H9 (cell line): ENCODE data around the gene CUL2. TPM values are rescaled to one million over a fixed set of nuclear protein-coding genes. Genes with fewer than 3 reads are reported as not detected.

Experiments
- DNase-seq: peaks from one replicate; pipeline ENCODE4 v3.0.0-alpha.2; 2017
- H2AFZ ChIP-seq: one replicate; pipeline ENCODE4 v1.6.1; 2013; ENCODE audit warnings: mild to moderate bottlenecking, low read length, control low read depth, moderate library complexity
- H2AK5ac ChIP-seq: 2 replicates; pipeline ENCODE4 v1.6.1; 2013; ENCODE audit warnings: low read length, control low read depth, mixed read lengths; ENCODE audit not compliant: insufficient read length
- H2BK120ac ChIP-seq: one replicate; pipeline ENCODE4 v1.6.1; 2013; ENCODE audit warnings: low read depth, mild to moderate bottlenecking, low read length, control low read depth, inconsistent platforms; ENCODE audit not compliant: poor library complexity, severe bottlenecking
- H2BK12ac ChIP-seq: 2 replicates; pipeline ENCODE4 v1.6.1; 2013; ENCODE audit warnings: low read length, control low read depth, mixed read lengths, low read depth; ENCODE audit not compliant: insufficient read length
- H2BK15ac ChIP-seq: 2 replicates; pipeline ENCODE4 v1.6.1; 2013; ENCODE audit warnings: low read depth, low read length, control low read depth
- H2BK20ac ChIP-seq: one replicate; pipeline ENCODE4 v1.6.1; 2013; ENCODE audit warnings: low read depth, mild to moderate bottlenecking, low read length, control low read depth, inconsistent platforms; ENCODE audit not compliant: poor library complexity, severe bottlenecking
- H2BK5ac ChIP-seq: 2 replicates; pipeline ENCODE4 v1.6.1; 2013; ENCODE audit warnings: low read length, control low read depth, mixed read lengths; ENCODE audit not compliant: insufficient read length
- H3K14ac ChIP-seq: 2 replicates; pipeline ENCODE4 v1.6.1; 2013; ENCODE audit warnings: low read length, control low read depth; ENCODE audit not compliant: insufficient read depth
- H3K18ac ChIP-seq: 2 replicates; pipeline ENCODE4 v1.6.1; 2013; ENCODE audit warnings: low read depth, mild to moderate bottlenecking, mixed read lengths, low read length, control low read depth; ENCODE audit not compliant: insufficient read length
- H3K23ac ChIP-seq: 2 replicates; pipeline ENCODE4 v1.6.1; 2013; ENCODE audit warnings: low read length, control low read depth, mixed read lengths, low read depth; ENCODE audit not compliant: insufficient read length
- H3K23me2 ChIP-seq: 2 replicates; pipeline ENCODE4 v1.6.1; 2013; ENCODE audit warnings: low read depth, mild to moderate bottlenecking, mixed read lengths, low read length, control low read depth; ENCODE audit not compliant: insufficient read length, poor library complexity, severe bottlenecking
- H3K27ac ChIP-seq: 2 replicates; pipeline ENCODE4 v1.5.1; 2013; ENCODE audit warnings: low read length, control low read depth, mixed read lengths, low read depth; ENCODE audit not compliant: insufficient read length
- H3K27me3 ChIP-seq: 2 replicates; pipeline ENCODE4 v1.6.1; 2013; ENCODE audit warnings: low read length, control low read depth, inconsistent platforms; ENCODE audit not compliant: insufficient read depth
- H3K4ac ChIP-seq: 2 replicates; pipeline ENCODE4 v1.6.1; 2013; ENCODE audit warnings: low read depth, mild to moderate bottlenecking, control low read depth, inconsistent platforms, low read length, moderate library complexity
- H3K4me1 ChIP-seq: 2 replicates; pipeline ENCODE4 v1.6.1; 2013; ENCODE audit warnings: low read length, control low read depth, inconsistent platforms; ENCODE audit not compliant: insufficient read depth
- H3K4me2 ChIP-seq: 2 replicates; pipeline ENCODE4 v1.6.1; 2013; ENCODE audit warnings: low read length, control low read depth, mixed read lengths; ENCODE audit not compliant: insufficient read length, insufficient read depth
- H3K56ac ChIP-seq: 2 replicates; pipeline ENCODE4 v1.6.1; 2013; ENCODE audit warnings: low read depth, mild to moderate bottlenecking, mixed read lengths, low read length, control low read depth; ENCODE audit not compliant: insufficient read length
- H3K79me1 ChIP-seq: 2 replicates; pipeline ENCODE4 v1.6.1; 2013; ENCODE audit warnings: low read depth, mild to moderate bottlenecking, moderate library complexity, low read length, control low read depth, inconsistent platforms; ENCODE audit not compliant: insufficient read depth, poor library complexity, severe bottlenecking
- H3K79me2 ChIP-seq: 2 replicates; pipeline ENCODE4 v1.6.1; 2013; ENCODE audit warnings: low read length, control low read depth, inconsistent platforms; ENCODE audit not compliant: insufficient read depth
- H3K9ac ChIP-seq: 2 replicates; pipeline ENCODE4 v1.6.1; 2013; ENCODE audit warnings: low read length, control low read depth, mixed read lengths; ENCODE audit not compliant: insufficient read length; ENCODE audit errors: extremely low read depth
- H3K9me3 ChIP-seq: one replicate; pipeline ENCODE4 v1.6.1; 2013; ENCODE audit warnings: low read depth, low read length, inconsistent platforms; ENCODE audit not compliant: control insufficient read depth
- H3T11ph ChIP-seq: one replicate; pipeline ENCODE4 v1.6.1; 2013; ENCODE audit warnings: mild to moderate bottlenecking, low read length, control low read depth, inconsistent platforms
- H4K20me1 ChIP-seq: one replicate; pipeline ENCODE4 v1.6.1; 2013; ENCODE audit not compliant: control insufficient read depth, insufficient read length, insufficient read depth
- H4K5ac ChIP-seq: 2 replicates; pipeline ENCODE4 v1.6.1; 2013; ENCODE audit warnings: low read depth, mild to moderate bottlenecking, mixed read lengths, low read length, control low read depth; ENCODE audit not compliant: insufficient read length
- H4K8ac ChIP-seq: replicated peaks from 2 replicates; pipeline ENCODE4 v1.6.1; 2013; ENCODE audit warnings: low read length, control low read depth, mixed read lengths, low read depth; ENCODE audit not compliant: insufficient read length
- H4K91ac ChIP-seq: 2 replicates; pipeline ENCODE4 v1.6.1; 2013; ENCODE audit warnings: low read depth, mild to moderate bottlenecking, moderate library complexity, mixed read lengths, low read length, control low read depth; ENCODE audit not compliant: insufficient read length
- H3K27ac Mint-ChIP-seq, 3 experiments: 2 replicates in 2 of 3; 3 replicates in 1 of 3; pipeline ENCODE4 v1.8.0; 2020 to 2021; ENCODE audit warnings: mixed read lengths in 3 of 3, mild to moderate bottlenecking in 1 of 3, moderate library complexity in 1 of 3
- H3K27me3 Mint-ChIP-seq: 2 replicates; pipeline ENCODE4 v1.8.0; 2021; ENCODE audit warnings: low read depth, mild to moderate bottlenecking, moderate library complexity, mixed read lengths
- H3K36me3 Mint-ChIP-seq, 3 experiments: 2 replicates in 2 of 3; 3 replicates in 1 of 3; pipeline ENCODE4 v1.8.0; 2020 to 2021; ENCODE audit warnings: low read depth in 3 of 3, mixed read lengths in 3 of 3; ENCODE audit not compliant: insufficient read depth in 1 of 3
- H3K4me1 Mint-ChIP-seq, 2 experiments: 2 replicates each; pipeline ENCODE4 v1.8.0; 2020; ENCODE audit warnings: mixed read lengths in 2 of 2
- H3K4me3 Mint-ChIP-seq, 2 experiments: 2 replicates in 1 of 2; 3 replicates in 1 of 2; pipeline ENCODE4 v1.8.0; 2020 to 2021; ENCODE audit warnings: mild to moderate bottlenecking in 2 of 2, mixed read lengths in 2 of 2, moderate library complexity in 1 of 2
- H3K9me3 Mint-ChIP-seq, 2 experiments: 2 replicates in 1 of 2; 3 replicates in 1 of 2; pipeline ENCODE4 v1.8.0; 2020; ENCODE audit warnings: mild to moderate bottlenecking in 2 of 2, mixed read lengths in 2 of 2, moderate library complexity in 1 of 2
- CTCF ChIP-seq: fragments of 200-600 bp; sonication (generic); conservative IDR thresholded peaks from 3 replicates; pipeline ENCODE4 v1.8.0; 2021; ENCODE audit warnings: antibody characterized with exemption, mild to moderate bottlenecking
- WGBS: extraction: QIAGEN DNeasy Blood & Tissue Kit; methylation state at CpG from one replicate; pipeline ENCODE4 v1.1.7; 2013; ENCODE audit warnings: missing lambda C conversion rate, low lambda C conversion rate, mixed read lengths; ENCODE audit not compliant: insufficient read length; ENCODE audit errors: extremely low coverage; 5-methylcytosine and 5-hydroxymethylcytosine counted together
- total RNA-seq: library from RNA; stranded (reverse); gene quantifications from 2 replicates; pipeline ENCODE4 v1.2.1, GENCODE V29; 2021

Gene CUL2
- total RNA-seq, 1 experiment from 2014 or later, result 43.3 TPM

GRCh38 chr10:34981844-34982243, 108.3 kb downstream of the CUL2 start:
- Histone ChIP-seq H3K79me1 (no peaks in the 10 kb centered on the region), H2BK15ac (no peak overlapping the region), H2BK12ac (no peak overlapping the region), H3K9ac (no peak overlapping the region), H3K18ac (no peak overlapping the region), H4K91ac (no peak overlapping the region), H3K27ac (no peak overlapping the region), H3K79me2 (no peaks in the 10 kb centered on the region), H3T11ph (no peak overlapping the region), H2BK5ac (no peak overlapping the region), H2BK20ac (no peak overlapping the region), H4K20me1 (no peaks in the 10 kb centered on the region), H2AFZ (no peak overlapping the region), H3K9me3 (no peaks in the 10 kb centered on the region), H3K14ac (no peak overlapping the region), H3K4ac (no peak overlapping the region), H3K56ac (no peak overlapping the region), H4K5ac (no peak overlapping the region), H2BK120ac (no peak overlapping the region), H3K4me2 (no peak overlapping the region), H3K23me2 (no peaks in the 10 kb centered on the region), H2AK5ac (no peak overlapping the region), H3K27me3 (no peaks in the 10 kb centered on the region), H3K23ac (no peak overlapping the region), H3K4me1 (no peaks in the 10 kb centered on the region), H4K8ac (no peak overlapping the region)
- Mint-ChIP-seq H3K27me3 (no peaks in the 10 kb centered on the region), H3K27ac (no peak overlapping the region), H3K4me3 (no peak overlapping the region), H3K4me1 (peaks cover 2 to 3% of the 10 kb centered on the region in 2 experiments), H3K9me3 (peaks cover 14 to 19% of the 10 kb centered on the region in 2 experiments), H3K36me3 (peaks cover 0 to 7% (median 2%) of the 10 kb centered on the region in 3 experiments; a peak in 5 of 7 replicates)
- no peak for DNase-seq
- WGBS, result no CpG with 5 or more reads among the region's 2 CpGs
- no peak for TF ChIP-seq CTCF
